AG09309 (cell line): ENCODE results near the gene GPM6B.

Experiments
- DNase-seq: peaks from one replicate; pipeline ENCODE4 v3.0.0-alpha.2; 2010; ENCODE audit warnings: low read depth
- H3K4me3 ChIP-seq: 2 replicates; pipeline ENCODE4 v1.5.1; 2011; ENCODE audit warnings: mild to moderate bottlenecking, low read depth, low read length, moderate library complexity; ENCODE audit not compliant: control insufficient read depth
- CTCF ChIP-seq: IDR thresholded peaks from 2 replicates; pipeline ENCODE4 v1.5.1; 2011; ENCODE audit warnings: mild to moderate bottlenecking, low read depth, low read length, inconsistent platforms; ENCODE audit not compliant: insufficient read depth, control insufficient read depth; ENCODE audit errors: missing control alignments

The GPM6B gene

GRCh38 chrX:13816643-13817627, at the start of gene GPM6B:
GPM6B (minus strand) TSS chrX:13817093; CDS start chrX:13816904, 189 bp downstream.
- no peak for TF ChIP-seq CTCF
- H3K4me3 ChIP-seq, result no peak within 1 kb of the TSS
- DNase-seq, result no peak

GRCh38 chrX:13864264-13864663, 47.4 kb upstream of the GPM6B start:
- DNase-seq, result no peak
- H3K4me3 ChIP-seq, result no peak overlapping the region
- no peak for TF ChIP-seq CTCF

GRCh38 chrX:13863324-13863723, 46.4 kb upstream of the GPM6B start:
- H3K4me3 ChIP-seq, result no peak overlapping the region
- no peak for DNase-seq
- TF ChIP-seq CTCF, result no peak

GRCh38 chrX:13859724-13860123, 42.8 kb upstream of the GPM6B start:
- DNase-seq, result no peak
- no peak overlapping the region for H3K4me3 ChIP-seq
- TF ChIP-seq CTCF, result no peak

GRCh38 chrX:13857804-13858203, 40.9 kb upstream of the GPM6B start:
- H3K4me3 ChIP-seq, result no peak overlapping the region
- no peak for TF ChIP-seq CTCF
- no peak for DNase-seq

- no peak for TF ChIP-seq CTCF
- DNase-seq, result no peak
- no peak overlapping the region for H3K4me3 ChIP-seq
These were observed 39.0 kb upstream of the GPM6B start for GRCh38 chrX:13855689-13856450.
